Gastrocnemius medialis (tissue), 4 donors: Measurements from ENCODE around the gene IGF2BP1. TPM values are rescaled to one million over a fixed set of nuclear protein-coding genes. Genes with fewer than 3 reads are reported as not detected.

ENCODE experiments used
- ATAC-seq, 2 donors: fragments of 150-250 bp; one replicate each; pipeline ENCODE4 v1.9.1; 2016
- DNase-seq, 2 donors: peaks; one replicate each; pipeline ENCODE4 v3.0.0-alpha.2; 2019
- H3K27ac ChIP-seq, 4 donors: fragments of 200-600 bp; sonication (generic); 1 replicate in 1 of 4; 2 replicates in 3 of 4; pipeline ENCODE4 v1.5.1; 2016 to 2018; ENCODE audit warnings: mild to moderate bottlenecking in 2 of 4, moderate library complexity in 1 of 4
- H3K27me3 ChIP-seq, 3 donors: fragments of 200-600 bp; sonication (generic) in 2 of 3; 1 replicate in 1 of 3; 2 replicates in 2 of 3; pipeline versions ENCODE4 v1.5.1 to v1.6.0; 2016 to 2019; ENCODE audit warnings: mild to moderate bottlenecking in 1 of 3, moderate library complexity in 1 of 3
- H3K36me3 ChIP-seq, 2 donors: fragments of 200-600 bp; sonication (generic) in 1 of 2; one replicate each; pipeline ENCODE4 v1.5.1; 2017 to 2018
- H3K4me1 ChIP-seq, 2 donors: fragments of 200-600 bp; sonication (generic) in 1 of 2; one replicate each; pipeline ENCODE4 v1.5.1; 2016 to 2017; ENCODE audit warnings: mild to moderate bottlenecking in 2 of 2
- H3K4me3 ChIP-seq, 4 donors: fragments of 200-600 bp; sonication (generic) in 3 of 4; 1 replicate in 1 of 4; 2 replicates in 3 of 4; pipeline ENCODE4 v1.5.1; 2016 to 2019; ENCODE audit warnings: mild to moderate bottlenecking in 2 of 4
- H3K9me3 ChIP-seq, 3 donors: fragments of 200-600 bp; sonication (generic) in 2 of 3; 1 replicate in 1 of 3; 2 replicates in 2 of 3; pipeline ENCODE4 v1.5.1; 2016 to 2019
- POLR2A ChIP-seq, 2 donors: fragments of 450-650 bp; IDR thresholded peaks; one replicate each; pipeline ENCODE4 v1.6.1; 2017; ENCODE audit warnings: antibody characterized with exemption in 2 of 2, mild to moderate bottlenecking in 2 of 2, moderate library complexity in 2 of 2
- in situ Hi-C, 4 donors: fragments of 200-750 bp; cut with MboI; loops; one replicate each; pipeline versions ENCODE4 v1.15.0 to v1.8.0; 2017; ENCODE audit warnings: low sequenced_read_pairs in 4 of 4
- intact Hi-C: fragments of 100-400 bp; cut with DNase I; formaldehyde crosslinking; loops from one replicate; pipeline ENCODE4 v1.15.1; 2023; ENCODE audit warnings: low total_unique reads
- total RNA-seq, 4 donors: library from RNA; depleted of rRNA; stranded (reverse); fragments of >200 nt; gene quantifications; one replicate each; pipeline versions ENCODE4 v1.1.0 to v1.2.3, GENCODE V29; 2016
- TF ChIP-seq, protein P1 (sequence below), 5 experiments: fragments of 450-650 bp in 3 of 5; fragments of 200-600 bp in 2 of 5; sonication (generic) in 2 of 5; IDR thresholded peaks in 4 of 5; conservative IDR thresholded peaks in 1 of 5; 1 replicate in 4 of 5; 2 replicates in 1 of 5; pipeline ENCODE4 v1.5.1; 2016 to 2019; ENCODE audit warnings: antibody characterized with exemption in 5 of 5, mild to moderate bottlenecking in 3 of 5, moderate library complexity in 3 of 5

The IGF2BP1 gene
- total RNA-seq: not detected

DNA sequence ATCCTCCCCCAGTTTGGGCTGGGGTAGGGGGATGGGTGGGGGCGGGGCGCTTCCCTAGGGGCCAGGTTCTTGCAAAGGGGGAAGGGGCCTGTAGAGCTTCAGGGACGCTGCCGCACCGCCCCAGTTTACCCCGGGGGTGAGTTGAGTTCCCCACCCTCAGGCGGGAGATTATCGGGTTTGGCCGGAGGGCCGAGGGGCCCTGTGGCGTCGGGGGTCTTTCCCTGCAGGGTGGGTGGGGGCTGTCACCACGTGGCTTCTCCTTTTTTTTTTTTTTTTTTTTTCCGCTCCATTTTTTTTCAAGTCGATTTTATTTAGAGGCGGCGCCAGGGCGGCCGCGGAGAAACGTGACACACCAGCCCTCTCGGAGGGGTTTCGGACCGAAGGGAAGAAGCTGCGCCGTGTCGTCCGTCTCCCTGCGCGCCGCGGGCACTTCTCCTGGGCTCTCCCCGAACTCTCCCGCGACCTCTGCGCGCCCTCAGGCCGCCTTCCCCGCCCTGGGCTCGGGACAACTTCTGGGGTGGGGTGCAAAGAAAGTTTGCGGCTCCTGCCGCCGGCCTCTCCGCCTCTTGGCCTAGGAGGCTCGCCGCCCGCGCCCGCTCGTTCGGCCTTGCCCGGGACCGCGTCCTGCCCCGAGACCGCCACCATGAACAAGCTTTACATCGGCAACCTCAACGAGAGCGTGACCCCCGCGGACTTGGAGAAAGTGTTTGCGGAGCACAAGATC is at the start of gene IGF2BP1:
IGF2BP1 (plus strand) TSS at position 283 of the 724 bp plus-strand sequence; CDS start at position 644, 361 bp downstream.
- H3K27ac ChIP-seq: no peak within 1 kb of the TSS
- H3K4me1 ChIP-seq: peaks cover 6 to 21% of the 10 kb centered on the region in 2 donors
- no peak for ATAC-seq
- H3K9me3 ChIP-seq: no peaks in the 10 kb centered on the region
- no peaks in the 10 kb centered on the region for H3K36me3 ChIP-seq
- TF ChIP-seq, protein P1, sequence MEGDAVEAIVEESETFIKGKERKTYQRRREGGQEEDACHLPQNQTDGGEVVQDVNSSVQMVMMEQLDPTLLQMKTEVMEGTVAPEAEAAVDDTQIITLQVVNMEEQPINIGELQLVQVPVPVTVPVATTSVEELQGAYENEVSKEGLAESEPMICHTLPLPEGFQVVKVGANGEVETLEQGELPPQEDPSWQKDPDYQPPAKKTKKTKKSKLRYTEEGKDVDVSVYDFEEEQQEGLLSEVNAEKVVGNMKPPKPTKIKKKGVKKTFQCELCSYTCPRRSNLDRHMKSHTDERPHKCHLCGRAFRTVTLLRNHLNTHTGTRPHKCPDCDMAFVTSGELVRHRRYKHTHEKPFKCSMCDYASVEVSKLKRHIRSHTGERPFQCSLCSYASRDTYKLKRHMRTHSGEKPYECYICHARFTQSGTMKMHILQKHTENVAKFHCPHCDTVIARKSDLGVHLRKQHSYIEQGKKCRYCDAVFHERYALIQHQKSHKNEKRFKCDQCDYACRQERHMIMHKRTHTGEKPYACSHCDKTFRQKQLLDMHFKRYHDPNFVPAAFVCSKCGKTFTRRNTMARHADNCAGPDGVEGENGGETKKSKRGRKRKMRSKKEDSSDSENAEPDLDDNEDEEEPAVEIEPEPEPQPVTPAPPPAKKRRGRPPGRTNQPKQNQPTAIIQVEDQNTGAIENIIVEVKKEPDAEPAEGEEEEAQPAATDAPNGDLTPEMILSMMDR (IDR thresholded peaks at IDR 0.05 in 4 of 5, conservative IDR thresholded peaks at IDR 0.05 in 1 of 5): no peak
- no peak for TF ChIP-seq POLR2A (IDR thresholded peaks at IDR 0.05)
- in situ Hi-C loops: loop anchor here in 1 of 4 donors (25.0 kb wide), 1 partner anchor 260 kb away; the partner anchor contains the start of gene HOXB13
- DNase-seq: no peak
- H3K27me3 ChIP-seq: peaks cover 97 to 100% (median 99%) of the 10 kb centered on the region in 3 donors
- peak within 1 kb of the TSS; percentile 15 to 45 (median 24) for H3K4me3 ChIP-seq
- intact Hi-C loops: no loop called here

DNA sequence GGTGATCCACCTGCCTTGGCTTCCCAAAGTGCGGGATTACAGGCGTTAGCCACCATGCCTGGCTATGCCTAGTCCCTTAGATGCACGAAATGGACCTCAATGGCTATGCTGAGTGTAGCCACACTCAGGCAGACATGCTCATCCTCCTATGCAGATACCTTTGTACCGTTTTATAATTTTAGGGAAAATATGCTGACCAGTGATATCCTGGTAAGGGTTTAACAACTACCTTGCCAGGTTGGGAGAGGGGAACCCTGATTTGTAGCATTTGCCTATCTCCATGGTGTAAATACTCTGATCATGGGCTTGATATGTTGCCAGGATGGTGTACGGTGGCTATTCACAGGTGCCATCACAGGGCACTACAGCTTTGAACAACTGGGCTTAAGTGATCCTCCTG is 45.6 kb upstream of the IGF2BP1 start:
- ATAC-seq (no peak), DNase-seq (no peak)
- Histone ChIP-seq H3K36me3 (no peaks in the 10 kb centered on the region), H3K27me3 (peaks cover 18 to 36% (median 32%) of the 10 kb centered on the region in 3 donors), H3K9me3 (no peaks in the 10 kb centered on the region), H3K4me3 (no peak overlapping the region), H3K4me1 (no peaks in the 10 kb centered on the region), H3K27ac (no peak overlapping the region)
- intact Hi-C loops (no loop called here), in situ Hi-C loops (loop anchor here in 1 of 4 donors (25.0 kb wide), 1 partner anchor 111 kb away; no protein-coding TSS in a partner anchor)
- no peak for TF ChIP-seq POLR2A (IDR thresholded peaks at IDR 0.05)
- TF ChIP-seq, protein P1 (IDR thresholded peaks at IDR 0.05 in 4 of 5, conservative IDR thresholded peaks at IDR 0.05 in 1 of 5): no peak

DNA sequence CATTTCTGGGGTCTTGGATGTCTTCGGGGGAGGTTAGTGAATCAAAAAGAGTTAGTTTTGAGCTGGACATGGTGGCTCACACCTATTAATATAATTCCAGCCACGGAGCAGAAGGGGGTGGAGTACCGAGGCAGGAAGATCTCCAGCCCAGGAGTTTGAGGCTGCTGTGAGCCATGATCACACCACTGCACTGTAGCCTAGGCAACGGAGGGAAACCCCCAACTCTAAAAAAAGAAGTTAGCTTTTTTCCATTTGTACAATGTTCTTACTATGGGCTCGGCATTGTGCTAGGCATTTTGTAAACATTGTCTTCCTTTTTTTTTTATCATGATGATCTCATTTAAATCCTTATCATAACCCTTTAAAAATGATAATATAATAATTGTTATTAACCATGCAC is 44.3 kb upstream of the IGF2BP1 start:
- ATAC-seq (no peak), DNase-seq (no peak)
- Histone ChIP-seq H3K27me3 (peaks cover 18 to 38% (median 36%) of the 10 kb centered on the region in 3 donors), H3K4me3 (no peak overlapping the region), H3K27ac (no peak overlapping the region), H3K9me3 (no peaks in the 10 kb centered on the region), H3K4me1 (no peaks in the 10 kb centered on the region), H3K36me3 (no peaks in the 10 kb centered on the region)
- in situ Hi-C loops: loop anchor here in 1 of 4 donors (25.0 kb wide), 1 partner anchor 109 kb away; no protein-coding TSS in a partner anchor
- intact Hi-C loops: no loop called here
- no peak for TF ChIP-seq POLR2A (IDR thresholded peaks at IDR 0.05)
- TF ChIP-seq, protein P1 (IDR thresholded peaks at IDR 0.05 in 4 of 5, conservative IDR thresholded peaks at IDR 0.05 in 1 of 5): no peak

DNA sequence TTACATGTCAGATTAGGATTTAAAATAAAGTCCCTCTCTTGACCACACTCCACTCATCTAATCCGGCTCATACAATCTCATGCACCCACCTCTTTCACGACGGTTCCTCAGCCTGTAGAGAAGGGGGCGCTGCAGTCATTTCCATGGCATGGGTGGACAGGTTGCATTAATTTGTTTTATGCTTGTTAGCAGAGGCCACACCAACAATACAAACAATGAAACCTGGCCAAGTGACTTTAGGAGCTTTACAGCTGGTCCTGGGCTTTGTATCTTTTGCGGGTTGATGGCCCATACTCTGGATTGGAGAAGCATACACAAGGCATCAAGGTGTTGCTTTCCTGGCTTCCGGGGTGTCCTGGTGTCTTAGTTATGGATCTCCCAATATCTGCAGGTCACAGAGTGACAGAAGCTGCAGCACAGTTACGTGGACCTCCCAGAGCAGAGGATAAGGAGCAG is 42.9 kb upstream of the IGF2BP1 start:
- ATAC-seq: no peak
- no peak for DNase-seq
- in situ Hi-C loops (loop anchor here in 1 of 4 donors (25.0 kb wide), 1 partner anchor 108 kb away; no protein-coding TSS in a partner anchor), intact Hi-C loops (no loop called here)
- no peak for TF ChIP-seq POLR2A (IDR thresholded peaks at IDR 0.05)
- TF ChIP-seq, protein P1 (IDR thresholded peaks at IDR 0.05 in 4 of 5, conservative IDR thresholded peaks at IDR 0.05 in 1 of 5): no peak
- Histone ChIP-seq H3K27me3 (peaks cover 22 to 42% (median 40%) of the 10 kb centered on the region in 3 donors), H3K9me3 (no peaks in the 10 kb centered on the region), H3K4me3 (no peak overlapping the region), H3K36me3 (no peaks in the 10 kb centered on the region), H3K4me1 (no peaks in the 10 kb centered on the region), H3K27ac (no peak overlapping the region)
